Activated gamma-delta T cell (primary cell): ENCODE results near the gene EDNRB.
"Not testable (repeated sequence)": the region's sequence is repeated elsewhere in the genome, so short reads cannot be mapped to it uniquely, and the experiment has no call there.

Source experiments
- DNase-seq: peaks from one replicate; lab custom pipeline; 2025; lab: John Stamatoyannopoulos, UW

The EDNRB gene

GRCh38 chr13:77896977-77897376 lies 21.7 kb downstream of the EDNRB start:
- no peak for DNase-seq

- DNase-seq, result no peak
Measured at GRCh38 chr13:77896536-77896935, 22.1 kb downstream of the EDNRB start.

- no peak for DNase-seq
Measured at GRCh38 chr13:77894743-77895142, 23.9 kb downstream of the EDNRB start.

- DNase-seq, result no peak
Measured at GRCh38 chr13:77893066-77893465, 25.6 kb downstream of the EDNRB start.

GRCh38 chr13:77892491-77892890 lies 26.1 kb downstream of the EDNRB start:
- no peak for DNase-seq

GRCh38 chr13:77891486-77891885 lies 27.1 kb downstream of the EDNRB start:
- no peak for DNase-seq

- DNase-seq, result no peak
Measured at GRCh38 chr13:77891041-77891440, 27.6 kb downstream of the EDNRB start.

- no peak for DNase-seq
Measured at GRCh38 chr13:77883328-77883727, 35.3 kb downstream of the EDNRB start.

- no peak for DNase-seq
Measured at GRCh38 chr13:77878190-77878589, 40.4 kb downstream of the EDNRB start.

GRCh38 chr13:77876176-77876575 lies 42.5 kb downstream of the EDNRB start:
- DNase-seq, result no peak

GRCh38 chr13:77874406-77874805 lies 44.2 kb downstream of the EDNRB start:
- DNase-seq, result no peak

GRCh38 chr13:77872995-77873394 lies 45.6 kb downstream of the EDNRB start:
- DNase-seq, result no peak

GRCh38 chr13:77871596-77871995 lies 47.0 kb downstream of the EDNRB start:
- DNase-seq, result no peak

- no peak for DNase-seq
Measured at GRCh38 chr13:77868717-77869116, 49.9 kb downstream of the EDNRB start.

GRCh38 chr13:77866971-77867370 lies 51.7 kb downstream of the EDNRB start:
- DNase-seq, result no peak

- DNase-seq, result no peak
Measured at GRCh38 chr13:77865622-77866021, 53.0 kb downstream of the EDNRB start.

- DNase-seq, result no peak
Measured at GRCh38 chr13:77863144-77863543, 55.5 kb downstream of the EDNRB start.

- no peak for DNase-seq
Measured at GRCh38 chr13:77861741-77862140, 56.9 kb downstream of the EDNRB start.

GRCh38 chr13:77860507-77860981 lies 58.1 kb downstream of the EDNRB start:
- DNase-seq, result no peak

- DNase-seq, result no peak
Measured at GRCh38 chr13:77859450-77859849, 59.2 kb downstream of the EDNRB start.

- DNase-seq, result no peak
Measured at GRCh38 chr13:77857531-77858209, 61.0 kb downstream of the EDNRB start.

- DNase-seq, result no peak
Measured at GRCh38 chr13:77853703-77854102, 64.9 kb downstream of the EDNRB start.

GRCh38 chr13:77848050-77848449 lies 70.6 kb downstream of the EDNRB start:
- DNase-seq, result not testable (repeated sequence)

- DNase-seq, result no peak
Measured at GRCh38 chr13:77846173-77846572, 72.5 kb downstream of the EDNRB start.
